GM21447 (cell line): ENCODE data around the gene AMPH.
"Not testable (repeated sequence)": the region's sequence is repeated elsewhere in the genome, so short reads cannot be mapped to it uniquely, and the experiment has no call there.

Source experiments
- ATAC-seq: cut with Tn5 transposase; IDR thresholded peaks from one replicate; pipeline ENCODE4 v1.9.1; 2021; ENCODE audit not compliant: unreplicated experiment

Gene AMPH

DNA sequence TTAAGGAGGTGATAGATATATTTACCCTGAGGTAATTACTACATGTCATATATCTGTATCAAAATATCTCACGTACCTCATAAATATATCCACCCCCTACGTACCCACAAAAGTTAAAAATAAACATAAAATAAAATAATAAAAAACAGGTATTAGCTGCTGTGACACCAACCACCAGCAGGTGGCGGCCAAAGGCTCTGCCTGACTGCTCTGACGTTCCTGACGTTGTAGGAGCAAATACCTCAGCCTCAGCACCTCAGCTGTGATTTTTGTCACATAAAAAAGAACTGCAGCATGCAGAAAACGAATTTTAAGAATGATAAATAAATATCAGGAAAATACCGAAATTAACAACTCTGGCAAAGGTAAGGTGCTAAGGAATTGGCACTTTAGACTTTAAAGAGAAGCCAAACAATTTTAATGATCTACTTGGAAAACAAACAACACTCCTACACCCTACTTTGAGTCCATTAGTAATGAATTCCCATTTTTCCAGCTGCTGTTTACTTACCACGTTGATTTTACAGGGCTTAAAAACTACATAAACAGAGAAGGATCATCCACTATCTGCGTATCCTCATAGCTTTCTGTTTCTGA is 232.3 kb downstream of the AMPH start:
- ATAC-seq = peak; percentile 57

DNA sequence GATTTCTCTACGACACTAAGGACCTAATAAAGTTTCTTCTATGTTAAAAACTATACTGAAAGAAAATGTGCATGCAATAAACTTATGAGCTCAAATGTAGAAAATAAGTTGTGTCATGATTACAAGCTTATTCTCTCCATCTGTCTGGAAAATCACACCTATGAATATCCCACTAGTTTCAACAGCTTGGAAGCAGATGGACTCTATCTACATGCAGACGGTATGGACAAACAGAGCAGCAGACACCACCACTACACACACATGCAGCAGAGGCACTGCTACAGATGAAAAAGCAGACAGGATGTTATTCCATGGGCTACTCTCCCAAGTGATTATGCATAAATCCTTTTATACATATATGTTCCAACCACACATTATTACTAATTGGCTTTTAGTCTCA is 234.3 kb downstream of the AMPH start:
- ATAC-seq = no peak

DNA sequence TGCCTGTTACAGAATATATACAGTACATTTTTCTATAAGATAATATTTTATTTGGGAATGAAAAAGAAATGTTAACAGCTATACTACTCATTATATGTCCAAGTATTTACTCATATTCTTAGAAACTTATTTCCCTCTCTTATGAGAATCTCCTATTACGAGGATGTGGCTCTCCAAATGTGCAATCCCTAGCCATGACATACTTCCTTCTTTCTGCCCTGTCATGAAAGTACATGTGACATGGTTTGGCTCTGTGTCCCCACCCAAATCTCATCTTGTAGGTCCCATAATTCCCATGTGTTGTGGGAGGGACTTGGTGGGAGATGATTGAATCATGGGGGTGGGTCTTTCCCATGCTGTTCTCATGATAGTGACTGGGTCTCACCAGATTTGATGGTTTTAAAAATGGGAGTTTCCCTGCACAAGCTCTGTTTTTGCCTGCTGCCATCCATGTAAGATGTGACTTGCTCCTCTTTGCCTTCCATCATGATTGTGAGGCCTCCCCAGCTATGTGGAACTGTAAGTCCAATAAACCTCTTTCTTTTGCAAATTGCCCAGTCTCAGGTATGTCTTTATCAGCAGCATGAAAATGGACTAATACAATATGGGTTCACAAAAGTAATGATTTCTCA is 235.1 kb downstream of the AMPH start:
- not testable (repeated sequence) for ATAC-seq

DNA sequence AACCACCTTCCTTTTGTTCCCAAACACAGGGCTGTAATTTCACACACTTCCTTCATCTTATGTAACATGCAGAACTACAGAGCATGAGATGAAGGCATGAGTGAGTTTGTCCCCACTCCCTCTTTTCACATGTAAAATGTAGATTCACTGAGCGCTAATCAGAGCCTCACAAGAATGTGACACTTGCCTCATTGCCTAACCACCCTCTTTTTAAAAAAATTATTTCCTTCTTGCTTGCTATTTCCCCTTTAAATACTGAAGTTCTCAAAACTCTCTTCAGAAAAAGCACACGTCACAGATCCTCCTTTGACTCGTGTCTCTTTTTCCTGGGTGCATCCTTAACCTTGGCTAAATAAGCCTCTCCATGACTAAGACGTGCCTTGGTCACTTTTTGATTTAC is 236.5 kb downstream of the AMPH start:
- ATAC-seq = no peak

DNA sequence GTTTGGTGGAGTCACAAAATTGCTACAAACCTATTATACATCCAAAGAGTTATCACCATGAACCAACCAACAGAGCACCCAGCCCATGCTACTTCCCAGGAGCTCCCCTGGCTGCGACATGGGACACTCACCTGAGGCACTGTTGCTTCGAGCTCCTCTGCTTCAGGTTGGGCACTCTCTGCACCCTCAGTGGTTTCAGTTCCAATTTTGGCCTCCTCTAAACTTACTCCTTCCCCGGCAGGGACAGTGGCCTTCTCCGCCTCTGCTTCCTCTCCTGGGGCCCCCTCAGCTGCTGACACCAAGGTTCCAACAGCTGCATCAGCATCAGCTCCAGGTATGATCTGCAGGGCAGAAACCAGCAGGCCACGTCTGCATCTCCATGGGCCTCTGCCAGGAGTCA is 237.3 kb downstream of the AMPH start:
- ATAC-seq = peak; percentile 71

DNA sequence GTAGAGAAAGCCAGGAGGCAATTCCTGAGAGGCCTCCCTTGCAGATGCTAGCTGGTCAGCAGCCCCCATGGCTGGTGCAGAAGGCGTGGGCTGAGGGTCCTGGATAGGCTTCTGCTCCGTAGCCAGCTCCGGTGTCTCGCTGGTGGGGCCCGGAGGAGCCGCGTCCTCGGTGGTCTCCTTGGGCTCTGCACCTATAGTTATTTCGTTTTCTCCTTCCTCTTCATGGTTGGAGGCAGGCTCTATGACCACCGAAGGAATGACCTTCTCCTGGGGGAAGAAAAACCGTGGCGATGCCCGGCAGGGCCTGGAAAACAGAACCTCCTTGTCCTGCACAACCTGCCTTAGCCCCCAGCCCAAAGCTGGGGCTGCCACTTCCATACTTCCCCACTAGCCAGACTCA is 239.4 kb downstream of the AMPH start:
- ATAC-seq = no peak

DNA sequence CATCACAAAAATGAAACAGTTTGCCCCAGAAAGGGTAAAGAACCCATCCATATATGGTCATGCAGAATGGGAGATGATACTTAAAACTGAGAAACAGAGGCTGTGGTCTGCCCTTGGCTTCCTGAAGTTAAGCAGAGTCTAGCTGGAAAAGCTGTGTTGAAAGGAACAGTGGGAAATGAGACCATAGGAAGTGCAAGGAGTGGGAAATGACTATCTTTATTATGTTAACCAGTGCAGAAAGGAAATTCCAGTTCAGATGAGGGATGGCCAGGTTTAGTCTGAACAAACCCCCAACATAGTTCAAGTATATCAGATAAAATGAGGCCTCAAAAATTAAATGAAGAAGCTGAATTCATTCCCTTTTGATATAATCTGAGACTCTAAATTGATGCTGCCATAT is 245.5 kb downstream of the AMPH start:
- ATAC-seq = no peak

DNA sequence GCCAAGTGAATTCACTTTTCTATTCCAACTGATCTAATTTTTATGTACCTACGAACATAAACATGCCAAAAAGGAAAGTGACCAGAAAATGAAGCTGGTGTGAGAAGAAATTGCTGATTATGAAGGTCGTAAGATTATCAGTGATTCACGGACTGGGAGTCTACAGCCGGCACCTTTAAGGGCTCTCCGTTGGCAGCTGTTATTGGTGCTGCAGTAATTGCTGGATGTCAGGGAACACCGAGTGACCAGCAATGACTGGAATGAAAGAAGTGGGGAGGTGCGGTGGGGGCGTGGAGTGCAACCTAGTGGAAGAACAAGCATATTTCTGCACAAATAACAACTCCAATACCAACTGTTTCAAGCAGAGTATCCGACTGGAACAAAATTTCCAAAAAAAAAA is 247.9 kb downstream of the AMPH start:
- no peak for ATAC-seq

DNA sequence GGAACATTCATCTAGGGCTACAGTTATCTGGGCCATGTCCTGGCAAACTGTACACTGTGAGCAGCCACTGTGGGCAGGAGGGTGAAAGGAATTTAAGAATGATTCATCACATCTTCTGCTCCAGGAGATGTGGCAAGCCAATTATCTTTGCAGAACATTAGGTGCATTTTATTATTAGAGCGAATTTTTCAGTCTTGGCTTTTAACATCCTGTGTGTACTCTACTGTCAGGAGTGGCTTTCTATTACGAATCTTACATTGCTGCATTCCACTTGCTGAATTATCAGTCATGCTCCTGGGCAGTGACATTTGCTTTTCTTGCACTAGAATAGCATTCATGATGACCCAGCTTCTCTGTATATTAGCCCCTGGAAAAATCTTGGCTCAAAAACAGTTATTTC is 248.5 kb downstream of the AMPH start:
- no peak for ATAC-seq

DNA sequence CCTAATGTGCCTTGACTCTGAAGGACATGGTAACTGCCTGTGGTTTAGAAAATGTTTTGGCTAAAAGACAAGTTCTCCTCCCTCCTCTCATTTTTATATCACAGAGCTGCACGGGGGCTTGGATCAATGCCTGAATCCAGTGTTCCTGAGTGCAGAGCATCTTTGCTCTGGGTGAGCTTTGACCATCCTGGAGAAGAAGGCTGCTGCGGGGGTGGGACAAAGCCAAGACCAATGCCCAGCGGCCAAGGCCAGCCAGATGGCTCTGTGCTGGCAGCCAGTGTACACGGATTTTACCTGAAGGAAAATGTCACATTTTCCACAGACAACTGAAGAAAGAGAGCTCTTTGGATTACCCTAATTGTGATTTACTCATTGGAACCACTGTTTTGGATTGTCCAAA is 255.7 kb downstream of the AMPH start:
- no peak for ATAC-seq

DNA sequence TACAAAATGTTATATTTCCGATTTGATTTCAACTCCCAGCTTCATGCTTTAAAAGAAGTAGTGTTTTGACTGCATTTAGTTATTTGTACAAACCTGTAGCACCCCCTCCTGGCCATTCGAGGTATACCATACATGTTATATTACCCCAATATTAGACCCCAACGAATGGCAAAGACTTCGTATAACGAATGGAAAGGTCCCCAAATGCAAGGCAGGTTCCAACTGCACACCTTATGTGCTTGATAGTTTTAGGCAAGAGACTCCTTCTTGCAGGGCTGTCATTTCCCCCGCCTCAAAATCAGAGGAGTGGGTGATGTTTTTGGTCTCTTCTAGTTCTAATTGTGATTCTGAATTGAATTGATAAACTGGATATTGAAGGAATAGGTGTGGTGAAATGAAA is 256.7 kb downstream of the AMPH start:
- ATAC-seq = no peak

DNA sequence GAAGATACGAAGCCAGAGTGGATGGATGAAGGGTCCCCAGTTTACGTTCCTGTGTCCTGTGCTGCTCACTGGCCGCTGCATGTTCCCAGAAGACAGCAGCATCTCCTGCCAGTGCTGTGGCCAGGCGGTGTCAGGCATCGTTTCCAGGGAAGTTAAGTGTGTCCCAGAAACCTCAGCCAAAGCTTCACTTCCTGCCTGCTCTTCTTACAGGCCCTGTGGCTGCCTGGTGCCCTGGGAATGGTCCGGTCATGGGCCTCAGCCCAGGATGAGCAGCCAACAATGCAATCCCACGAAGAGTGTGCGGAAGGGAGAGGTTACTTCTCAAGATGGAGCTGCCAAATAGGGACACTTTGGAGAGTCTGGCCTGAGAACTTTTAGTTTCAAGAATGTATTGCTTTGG is 258.0 kb downstream of the AMPH start:
- ATAC-seq = no peak

DNA sequence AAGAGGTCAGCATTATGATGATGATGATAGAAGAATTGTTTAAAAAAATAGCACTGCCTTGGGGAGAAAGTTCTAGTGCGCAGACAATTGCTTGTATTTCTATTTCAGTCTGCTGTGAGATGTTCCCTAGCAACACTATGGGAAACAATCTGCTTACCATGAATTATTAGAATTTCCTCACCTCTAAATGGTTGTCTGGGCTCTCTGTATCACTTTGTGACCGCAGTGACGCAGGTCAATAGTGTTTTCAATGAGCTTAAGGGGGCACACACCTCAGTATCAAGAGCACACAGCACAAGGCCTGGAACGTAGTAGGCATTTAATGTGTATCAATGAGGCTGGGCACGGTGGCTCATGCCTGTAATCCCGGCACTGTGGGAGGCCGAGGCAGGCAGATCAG is 258.9 kb downstream of the AMPH start:
- ATAC-seq = no peak

DNA sequence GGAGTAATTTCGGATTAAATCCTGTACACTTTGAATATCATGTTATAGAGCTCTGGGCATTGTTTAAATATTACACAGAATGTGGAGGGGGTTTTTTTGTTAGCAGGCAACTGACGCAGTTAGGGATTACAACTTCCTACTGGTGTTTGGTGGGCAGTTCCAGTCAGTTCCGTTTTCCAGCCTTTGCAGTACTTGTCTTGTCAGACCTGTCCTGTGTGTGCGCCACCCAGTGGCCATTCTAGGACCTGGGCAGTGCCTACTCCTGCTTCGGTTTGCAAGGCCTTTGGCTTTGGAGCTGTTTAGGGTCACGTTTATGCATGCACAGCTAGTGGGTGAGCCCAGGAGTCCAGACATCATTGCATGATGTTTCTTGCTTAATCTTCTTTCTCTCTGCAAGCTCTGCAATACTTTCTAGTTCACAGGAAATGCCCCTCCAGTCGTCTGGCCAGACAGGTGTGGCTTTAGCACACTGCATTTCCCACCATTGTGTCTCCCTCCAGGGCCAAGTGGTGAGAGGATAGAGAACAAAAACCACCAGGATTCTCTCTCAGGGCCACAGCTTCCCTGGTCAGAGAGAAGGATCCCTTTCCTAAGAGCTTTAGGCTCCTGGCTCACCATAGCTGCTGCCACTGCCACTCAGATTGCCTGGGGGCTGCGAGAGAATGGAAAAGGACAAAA is 261.2 kb downstream of the AMPH start:
- peak; percentile 68 for ATAC-seq

DNA sequence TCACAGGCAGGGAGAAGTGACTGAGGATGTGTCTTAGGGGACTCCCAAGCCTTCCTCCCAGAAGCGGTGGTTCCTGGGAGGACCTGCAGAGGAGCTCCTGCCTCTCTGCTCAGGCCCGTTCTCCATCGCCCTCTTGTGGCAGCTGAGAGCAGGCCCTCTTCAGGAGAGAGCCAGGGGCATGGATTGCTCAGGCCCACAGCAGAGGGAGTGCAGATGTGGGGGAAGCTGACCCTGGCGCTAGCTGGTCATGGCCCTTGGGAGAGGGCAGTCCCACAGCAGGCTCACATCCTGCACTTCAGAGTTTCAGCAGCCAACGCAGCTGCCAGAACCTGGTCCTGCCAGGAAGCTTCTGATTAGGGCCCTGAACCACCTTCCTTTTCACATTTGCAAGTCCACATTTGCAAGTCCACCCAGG is 263.0 kb downstream of the AMPH start:
- ATAC-seq = peak; percentile 35

DNA sequence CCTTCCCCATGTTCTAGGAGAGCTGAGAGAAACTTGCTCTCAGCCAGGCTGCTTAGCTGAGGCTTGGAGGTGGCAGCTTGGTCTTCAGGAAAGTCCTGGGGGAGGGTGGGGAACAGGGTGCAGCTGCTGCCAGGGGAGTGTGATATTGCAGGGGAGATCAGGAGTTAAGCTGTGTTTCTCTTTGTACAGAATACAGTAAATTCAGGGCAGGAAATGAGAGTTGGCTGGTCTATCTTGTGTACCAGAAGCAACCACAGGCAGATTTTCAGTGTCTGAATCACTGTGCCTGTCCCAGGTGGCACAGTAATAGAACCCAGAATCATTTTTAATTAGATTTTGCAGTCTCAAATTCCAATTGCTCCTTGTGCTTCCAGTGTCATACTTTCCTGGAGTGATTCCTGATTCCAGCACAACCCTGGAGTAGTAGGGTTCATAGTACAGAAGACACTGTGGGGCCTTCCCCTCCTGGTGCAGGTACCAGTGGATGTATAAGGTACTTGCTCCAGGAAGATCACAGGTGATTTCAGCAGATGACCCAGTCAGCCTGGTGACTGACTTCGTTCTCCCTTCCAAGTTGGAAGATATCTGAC is 263.8 kb downstream of the AMPH start:
- ATAC-seq = peak; percentile 65

DNA sequence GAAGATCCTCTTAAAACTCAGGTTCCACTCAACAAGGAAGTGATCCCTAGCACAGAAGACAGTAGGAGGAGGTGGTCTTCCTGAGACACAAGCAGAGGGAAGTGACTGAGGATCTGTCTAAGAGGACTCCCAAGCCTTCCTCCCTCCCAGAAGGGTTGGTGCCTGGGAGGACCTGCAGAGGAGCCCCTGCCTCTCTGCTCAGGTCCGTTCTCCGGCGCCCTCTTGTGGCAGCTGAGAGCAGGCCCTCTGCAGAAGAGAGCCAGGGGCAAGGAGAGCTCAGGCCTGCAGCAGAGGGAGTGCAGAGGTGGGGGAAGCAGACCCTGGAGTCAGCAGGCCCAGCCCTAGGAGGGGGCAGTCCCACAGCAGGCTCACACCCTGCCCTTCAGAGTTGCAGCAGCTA is 267.8 kb downstream of the AMPH start:
- ATAC-seq = not testable (repeated sequence)

DNA sequence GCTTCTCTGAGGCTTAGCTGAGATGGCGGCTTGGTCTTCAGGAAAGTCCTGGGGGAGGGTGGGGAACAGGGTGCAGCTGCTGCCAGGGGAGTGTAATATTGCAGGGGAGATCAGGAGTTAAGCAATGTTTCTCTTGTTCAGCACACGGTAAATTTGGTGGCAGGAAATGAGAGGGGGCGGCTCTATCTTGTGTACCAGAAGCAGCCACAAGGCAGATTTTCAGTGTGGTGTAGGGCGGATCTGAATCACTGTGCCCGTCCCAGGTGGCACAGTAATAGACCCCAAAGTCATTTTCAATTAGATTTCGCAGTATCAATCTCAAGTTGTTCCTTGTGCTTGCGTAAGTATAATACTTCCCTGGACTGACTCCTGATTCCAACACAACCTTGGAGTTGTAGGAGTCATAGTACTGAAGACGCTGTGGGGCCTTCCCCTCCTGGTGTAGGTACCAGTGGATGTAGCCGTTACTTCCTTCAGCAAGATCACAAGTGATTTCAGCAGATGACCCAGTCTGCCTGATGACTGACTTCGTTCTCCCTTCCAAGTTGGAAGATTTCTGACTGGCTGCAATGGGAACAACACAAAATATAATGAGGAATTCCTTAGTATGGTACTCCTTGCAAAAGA is 268.4 kb downstream of the AMPH start:
- ATAC-seq = peak; percentile 31

DNA sequence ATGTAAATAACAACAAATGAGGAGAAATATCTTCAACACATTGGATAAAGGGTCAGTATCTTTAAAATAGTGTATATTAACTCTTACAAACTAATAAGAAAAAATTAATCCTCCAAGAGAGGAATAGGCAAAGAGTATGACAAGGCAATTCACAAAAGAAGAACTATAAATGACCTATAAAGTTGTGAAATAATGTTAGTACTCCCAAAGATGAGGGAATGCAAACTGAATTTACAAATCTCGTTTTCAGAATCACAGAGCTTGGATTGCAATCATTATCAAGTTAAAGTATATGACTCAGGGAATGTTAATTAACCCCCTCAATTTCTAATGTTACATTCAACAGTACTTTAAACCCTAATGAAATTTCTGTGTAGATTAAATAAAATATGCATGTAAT is 270.4 kb downstream of the AMPH start:
- ATAC-seq = no peak

DNA sequence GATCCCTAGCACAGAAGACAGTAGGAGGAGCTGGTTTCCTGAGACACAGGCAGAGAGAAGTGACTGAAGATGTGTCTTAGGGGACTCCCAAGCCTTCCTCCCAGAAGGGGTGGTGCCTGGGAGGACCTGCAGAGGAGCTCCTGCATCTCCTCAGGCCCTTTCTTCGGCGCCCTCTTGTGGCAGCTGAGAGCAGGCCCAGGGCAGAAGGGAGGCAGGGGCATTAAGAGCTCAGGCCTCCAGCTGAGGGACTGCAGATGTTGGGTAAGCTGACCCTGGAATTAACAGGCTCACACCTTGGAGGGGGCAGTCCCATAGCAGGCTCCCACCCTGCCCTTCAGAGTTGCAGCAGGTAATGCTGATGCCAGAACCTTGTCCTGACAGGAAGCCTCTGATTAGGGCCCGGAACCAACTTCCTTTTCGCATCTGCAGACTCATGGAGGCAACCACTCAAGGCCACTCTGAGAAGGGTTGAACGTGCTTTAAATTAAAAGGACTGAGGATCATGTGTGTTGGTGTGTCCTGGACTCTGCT is 272.0 kb downstream of the AMPH start:
- peak; percentile 73 for ATAC-seq

DNA sequence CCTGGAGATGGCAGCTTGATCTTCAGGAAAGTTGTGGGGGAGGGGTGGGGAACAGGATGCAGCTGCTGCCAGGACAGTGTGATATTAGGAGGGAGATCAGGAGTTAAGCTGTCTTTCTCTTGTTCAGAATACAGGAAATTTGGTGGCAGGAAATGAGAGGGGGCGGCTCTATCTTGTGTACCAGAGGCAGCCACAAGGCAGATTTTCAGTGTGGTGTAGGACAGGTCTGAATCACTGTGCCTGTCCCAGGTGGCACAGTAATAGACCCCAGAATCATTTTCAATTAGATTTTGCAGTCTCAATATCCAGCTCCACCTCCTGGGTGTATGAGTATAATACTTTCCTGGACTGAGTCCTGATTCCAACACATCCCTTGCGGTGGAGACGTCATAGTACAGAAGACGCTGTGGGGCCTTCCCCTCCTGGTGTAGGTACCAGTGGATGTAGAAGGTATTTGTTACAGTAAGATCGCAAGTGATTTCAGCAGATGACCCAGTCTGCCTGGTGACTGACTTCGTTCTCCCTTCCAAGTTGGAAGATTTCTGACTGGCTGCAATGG is 272.8 kb downstream of the AMPH start:
- ATAC-seq = peak; percentile 27
